ENCODE results near the gene DDC. TPM values are rescaled to one million over a fixed set of nuclear protein-coding genes. Genes with fewer than 3 reads are reported as not detected.
A peak's percentile ranks its signal among the peaks of the same experiment; 100 is the strongest.

DDC gene
- total RNA-seq, 3 donors from 2014 or later (not counting 1 experiment from before 2014, with no cell fraction given), result not detected

GRCh38 chr7:50497068-50497642 lies 68.0 kb downstream of the DDC start:
- ATAC-seq (peak in 1 of 3 donors; percentile 39), DNase-seq (no peak)
- Mint-ChIP-seq H3K4me1 (no peaks in the 10 kb centered on the region), H3K9me3 (no peaks in the 10 kb centered on the region), H3K27ac (no peak overlapping the region), H3K27me3 (ENCODE audit: low read depth in 2 of 2) (peaks cover 25 to 39% of the 10 kb centered on the region in 2 donors), H3K4me3 (no peak overlapping the region), H3K36me3 (no peaks in the 10 kb centered on the region)
- TF ChIP-seq CTCF (IDR thresholded peaks at IDR 0.05), result no peak
- Histone ChIP-seq H3K36me3 (ENCODE audit: control insufficient read depth, insufficient read depth, low read length) (no peaks in the 10 kb centered on the region), H3K27me3 (ENCODE audit: control insufficient read depth, insufficient read depth, low read length) (no peaks in the 10 kb centered on the region), H3K4me1 (ENCODE audit: control insufficient read depth, insufficient read depth, low read length) (no peaks in the 10 kb centered on the region), H3K4me3 (ENCODE audit: low read length) (no peak overlapping the region), H3K27ac (ENCODE audit: low read length) (no peak overlapping the region), H3K9me3 (ENCODE audit: control insufficient read depth, insufficient read depth, low read length) (no peaks in the 10 kb centered on the region)
- WGBS (ENCODE audit: insufficient coverage), result 55% methylated on average over 8 of the region's 8 CpGs
- intact Hi-C loops (cut with micrococcal nuclease), result no loop called here

- Mint-ChIP-seq H3K27ac (no peak overlapping the region), H3K36me3 (no peaks in the 10 kb centered on the region)
- 52% methylated on average over 6 of the region's 6 CpGs for WGBS (ENCODE audit: insufficient coverage)
Measured at GRCh38 chr7:50496569-50496968, 68.6 kb downstream of the DDC start.

GRCh38 chr7:50495746-50496145 lies 69.5 kb downstream of the DDC start:
- Mint-ChIP-seq H3K27ac (no peak overlapping the region), H3K36me3 (no peaks in the 10 kb centered on the region), H3K9me3 (no peaks in the 10 kb centered on the region), H3K4me3 (no peak overlapping the region), H3K4me1 (no peaks in the 10 kb centered on the region), H3K27me3 (ENCODE audit: low read depth in 2 of 2) (peaks cover 30 to 39% of the 10 kb centered on the region in 2 donors)
- H3K4me3 ChIP-seq (ENCODE audit: low read length), result no peak overlapping the region
- H3K27me3 ChIP-seq (ENCODE audit: control insufficient read depth, insufficient read depth, low read length), result no peaks in the 10 kb centered on the region
- WGBS (ENCODE audit: insufficient coverage), result 86% methylated on average over 2 of the region's 3 CpGs
- no peak overlapping the region for H3K27ac ChIP-seq (ENCODE audit: low read length)
- TF ChIP-seq CTCF (IDR thresholded peaks at IDR 0.05), result no peak
- H3K4me1 ChIP-seq (ENCODE audit: control insufficient read depth, insufficient read depth, low read length), result no peaks in the 10 kb centered on the region
- intact Hi-C loops (cut with micrococcal nuclease), result no loop called here
- no peaks in the 10 kb centered on the region for H3K9me3 ChIP-seq (ENCODE audit: control insufficient read depth, insufficient read depth, low read length)
- H3K36me3 ChIP-seq (ENCODE audit: control insufficient read depth, insufficient read depth, low read length), result no peaks in the 10 kb centered on the region
- ATAC-seq (no peak), DNase-seq (no peak)

More at GRCh38 chr7:50496569-50496968, 68.6 kb downstream of the DDC start:
- Mint-ChIP-seq H3K4me3 (no peak overlapping the region), H3K27me3 (ENCODE audit: low read depth in 2 of 2) (peaks cover 30 to 39% of the 10 kb centered on the region in 2 donors), H3K9me3 (no peaks in the 10 kb centered on the region), H3K4me1 (no peaks in the 10 kb centered on the region)
- no peaks in the 10 kb centered on the region for H3K4me1 ChIP-seq (ENCODE audit: control insufficient read depth, insufficient read depth, low read length)
- H3K27me3 ChIP-seq (ENCODE audit: control insufficient read depth, insufficient read depth, low read length), result no peaks in the 10 kb centered on the region
- H3K4me3 ChIP-seq (ENCODE audit: low read length), result no peak overlapping the region
- no peak for TF ChIP-seq CTCF (IDR thresholded peaks at IDR 0.05)
- no peaks in the 10 kb centered on the region for H3K9me3 ChIP-seq (ENCODE audit: control insufficient read depth, insufficient read depth, low read length)
- intact Hi-C loops (cut with micrococcal nuclease), result no loop called here
- no peak for DNase-seq
- H3K27ac ChIP-seq (ENCODE audit: low read length), result no peak overlapping the region
- H3K36me3 ChIP-seq (ENCODE audit: control insufficient read depth, insufficient read depth, low read length), result no peaks in the 10 kb centered on the region
- ATAC-seq, result no peak
